HL-60/S4 (cell line): ENCODE measurements around the gene CHKB.
"Not testable (repeated sequence)": the region's sequence is repeated elsewhere in the genome, so short reads cannot be mapped to it uniquely, and the experiment has no call there.

Experiments
- in situ Hi-C: fragments of 300-500 bp; cut with MboI; formaldehyde crosslinking; loops from 2 replicates; pipeline ENCODE4 v1.14.3; 2022; ENCODE audit warnings: low sequenced_read_pairs

The CHKB gene

DNA sequence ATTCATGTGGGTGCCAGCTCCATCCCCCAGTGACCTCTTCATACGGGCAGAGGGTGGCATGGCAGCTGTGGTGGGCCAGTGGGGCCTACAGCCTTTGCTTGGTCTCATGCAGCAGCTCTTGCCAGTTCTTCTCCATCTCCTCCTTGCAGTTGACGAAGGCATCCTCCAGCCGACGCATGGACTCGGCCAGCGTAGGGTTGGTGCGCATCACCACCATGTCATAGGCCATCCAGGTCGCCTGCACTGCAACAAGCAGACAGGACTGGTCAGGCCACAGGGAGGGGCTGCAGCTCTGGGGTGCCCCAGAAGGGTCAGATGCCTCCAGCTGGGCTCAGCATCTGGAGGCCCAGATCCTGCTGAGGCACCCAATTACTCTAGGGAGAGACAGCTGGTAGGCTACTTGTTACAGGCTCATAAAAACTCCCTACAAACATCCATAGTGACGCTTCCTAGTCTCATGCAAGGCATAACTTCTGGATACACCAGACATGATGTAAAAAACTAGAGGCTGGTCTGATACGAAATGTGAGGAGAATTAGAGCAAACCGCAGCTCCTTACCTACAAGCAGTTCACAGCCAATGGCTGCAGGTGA lies 31.4 kb downstream of the CHKB start:
- in situ Hi-C loops: no loop called here

DNA sequence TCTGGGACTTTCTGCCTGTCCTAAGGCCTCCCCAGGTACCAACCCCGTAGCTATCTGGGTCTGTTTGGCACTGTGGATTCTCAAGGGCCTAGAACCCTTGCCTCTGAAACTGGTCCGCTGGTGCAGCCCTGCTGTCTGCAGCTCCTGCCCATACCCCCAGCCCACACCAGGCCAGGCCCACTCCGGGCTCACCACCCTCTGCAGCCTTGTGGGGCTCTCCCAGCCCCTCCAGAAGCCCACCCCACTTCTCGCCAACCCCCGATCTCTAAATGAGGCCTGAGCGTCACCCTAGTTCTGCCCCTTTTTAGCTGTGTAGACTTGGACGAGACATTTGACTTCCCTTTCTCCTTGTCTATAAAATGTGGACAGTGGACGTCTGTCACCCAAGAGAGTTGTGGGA lies 32.3 kb downstream of the CHKB start:
- in situ Hi-C loops: no loop called here

DNA sequence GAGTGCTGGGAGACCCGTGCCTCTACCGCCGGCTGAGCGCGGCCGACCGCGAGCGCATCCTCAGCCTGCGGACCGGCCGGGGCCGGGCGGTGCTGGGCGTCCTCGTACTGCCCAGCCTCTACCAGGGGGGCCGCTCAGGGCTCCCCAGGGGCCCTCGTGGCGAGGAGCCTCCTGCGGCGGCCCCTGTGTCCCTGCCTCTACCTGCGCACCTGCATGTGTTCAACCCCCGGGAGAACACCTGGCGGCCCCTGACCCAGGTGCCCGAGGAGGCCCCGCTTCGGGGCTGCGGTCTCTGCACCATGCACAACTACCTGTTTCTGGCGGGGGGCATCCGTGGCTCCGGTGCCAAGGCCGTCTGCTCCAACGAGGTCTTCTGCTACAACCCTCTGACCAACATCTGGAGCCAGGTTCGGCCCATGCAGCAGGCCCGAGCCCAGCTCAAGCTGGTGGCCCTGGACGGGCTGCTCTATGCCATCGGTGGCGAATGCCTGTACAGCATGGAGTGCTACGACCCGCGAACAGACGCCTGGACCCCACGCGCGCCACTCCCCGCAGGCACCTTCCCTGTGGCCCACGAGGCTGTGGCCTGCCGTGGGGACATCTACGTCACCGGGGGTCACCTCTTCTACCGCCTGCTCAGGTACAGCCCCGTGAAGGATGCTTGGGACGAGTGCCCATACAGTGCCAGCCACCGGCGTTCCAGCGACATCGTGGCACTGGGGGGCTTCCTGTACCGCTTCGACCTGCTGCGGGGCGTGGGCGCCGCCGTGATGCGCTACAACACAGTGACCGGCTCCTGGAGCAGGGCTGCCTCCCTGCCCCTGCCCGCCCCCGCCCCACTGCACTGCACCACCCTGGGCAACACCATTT lies 33.5 kb downstream of the CHKB start:
- in situ Hi-C loops: no loop called here

DNA sequence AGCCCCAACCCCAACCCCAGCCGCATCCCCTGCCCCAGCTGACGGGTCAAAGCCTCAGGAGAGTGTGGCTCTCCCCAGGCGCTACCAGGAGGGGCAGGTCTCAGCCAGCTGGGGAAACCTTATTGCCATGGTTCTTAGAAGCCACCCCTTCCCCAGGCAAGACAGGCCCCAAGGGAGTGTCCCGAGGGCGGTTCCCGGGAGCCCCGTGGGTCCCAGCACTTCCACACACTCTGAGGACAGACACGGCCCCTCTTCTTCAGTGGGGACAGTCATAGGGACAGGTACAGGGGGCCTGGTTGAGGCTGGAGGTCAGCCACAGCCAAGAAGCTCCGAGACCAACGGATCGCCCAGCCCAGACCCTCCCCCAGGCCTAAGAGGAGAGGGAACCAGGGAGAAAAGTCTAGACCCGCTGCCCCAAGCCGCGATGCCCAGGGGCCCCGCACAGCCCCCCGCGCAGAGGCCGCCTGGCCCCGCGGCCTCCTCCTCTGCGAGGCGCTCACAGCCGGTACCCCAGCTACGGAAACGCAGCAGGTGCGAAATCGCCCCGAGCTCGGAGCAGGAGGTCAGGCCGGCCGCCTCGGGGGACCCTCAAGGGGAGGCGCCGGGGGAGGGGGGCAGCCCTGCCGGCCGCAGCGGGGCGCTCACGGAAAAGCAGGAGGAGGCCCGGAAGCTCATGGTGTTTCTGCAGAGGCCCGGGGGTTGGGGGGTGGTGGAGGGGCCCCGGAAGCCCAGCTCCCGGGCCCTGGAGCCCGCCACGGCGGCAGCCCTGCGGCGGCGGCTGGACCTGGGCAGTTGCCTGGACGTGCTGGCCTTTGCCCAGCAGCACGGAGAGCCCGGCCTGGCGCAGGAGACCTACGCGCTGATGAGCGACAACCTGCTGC lies 34.4 kb downstream of the CHKB start:
- in situ Hi-C loops: no loop called here

DNA sequence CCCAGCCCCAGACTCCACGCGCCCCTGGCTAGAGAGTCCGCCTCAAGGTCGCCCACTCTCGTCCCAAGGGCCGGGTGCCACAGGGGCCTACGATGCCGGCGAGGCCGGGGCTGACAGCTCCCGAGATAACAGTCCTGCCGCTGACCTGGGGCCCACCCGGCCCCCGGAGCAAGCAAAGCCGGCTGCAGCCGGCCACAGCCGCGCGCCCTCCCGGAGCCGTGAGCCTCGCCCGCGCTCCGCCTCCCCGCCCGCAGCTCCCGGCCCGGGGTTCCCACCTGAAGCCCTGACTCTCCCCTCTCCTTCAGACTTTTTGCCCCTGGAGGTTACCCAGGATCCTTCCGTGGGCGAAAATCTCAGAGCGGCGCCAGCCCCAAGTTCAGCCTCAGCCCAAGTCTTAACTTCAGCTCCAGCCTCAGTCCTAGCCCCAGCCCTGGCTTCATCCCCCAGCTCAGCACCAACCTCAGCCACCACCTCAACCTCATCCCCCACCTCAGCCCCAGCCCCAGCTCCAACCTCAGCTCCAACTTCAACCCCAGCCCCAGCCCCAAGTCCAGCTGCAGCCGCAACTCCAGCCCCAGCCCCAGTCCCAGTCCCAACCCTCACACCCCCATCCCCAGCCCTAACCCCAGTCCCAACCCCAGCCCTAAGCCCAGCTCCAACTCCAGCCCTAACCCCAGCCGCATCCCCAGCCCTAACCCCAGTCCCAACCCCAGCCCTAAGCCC lies 35.2 kb downstream of the CHKB start:
- in situ Hi-C loops: no loop called here

DNA sequence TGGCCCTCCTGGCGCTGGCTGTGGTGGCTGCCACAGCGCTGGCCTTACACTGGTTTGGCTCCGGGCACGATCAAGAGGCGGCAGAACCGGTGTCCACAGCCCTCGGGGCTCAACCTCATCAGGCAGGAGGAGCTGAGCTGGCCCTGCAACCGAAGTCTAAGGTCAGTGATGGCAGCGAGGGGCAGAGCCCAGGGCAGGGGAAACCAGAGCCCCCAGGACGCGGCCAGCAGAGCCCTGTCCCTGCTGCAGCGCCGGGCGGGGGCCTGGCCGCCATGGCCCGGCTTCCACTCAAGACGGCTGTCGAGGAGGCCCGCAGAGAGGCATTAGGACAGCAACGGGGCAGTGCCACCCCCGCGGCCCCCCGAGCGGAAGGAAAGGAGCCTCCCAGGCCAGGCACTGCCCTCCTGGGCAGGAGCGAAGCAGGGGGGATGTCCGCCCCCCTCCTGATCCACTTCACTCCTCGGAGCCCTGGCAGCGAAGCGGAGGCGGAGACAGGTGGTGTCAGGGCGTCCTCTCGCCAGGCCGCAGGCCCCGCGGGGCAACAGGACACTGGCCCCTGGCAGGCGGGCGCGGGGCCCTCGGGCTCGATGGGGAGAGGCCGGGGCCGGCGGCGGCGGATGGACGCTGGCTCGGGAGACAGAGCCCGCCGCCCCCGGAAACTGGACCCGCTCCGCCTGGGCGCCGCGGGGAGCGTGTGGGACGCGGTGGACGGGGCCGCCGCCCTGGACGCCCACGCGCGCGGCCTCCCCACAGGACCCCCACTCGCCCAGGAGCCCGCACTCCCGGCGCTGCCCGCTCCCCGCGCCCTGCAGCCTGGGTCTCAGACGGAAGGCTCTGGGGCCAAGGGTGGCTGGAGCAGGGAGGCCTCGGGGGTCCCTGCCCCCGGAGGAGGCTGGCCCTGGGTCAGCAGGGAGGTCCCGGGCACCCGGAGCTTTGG lies 36.1 kb downstream of the CHKB start:
- in situ Hi-C loops: no loop called here

DNA sequence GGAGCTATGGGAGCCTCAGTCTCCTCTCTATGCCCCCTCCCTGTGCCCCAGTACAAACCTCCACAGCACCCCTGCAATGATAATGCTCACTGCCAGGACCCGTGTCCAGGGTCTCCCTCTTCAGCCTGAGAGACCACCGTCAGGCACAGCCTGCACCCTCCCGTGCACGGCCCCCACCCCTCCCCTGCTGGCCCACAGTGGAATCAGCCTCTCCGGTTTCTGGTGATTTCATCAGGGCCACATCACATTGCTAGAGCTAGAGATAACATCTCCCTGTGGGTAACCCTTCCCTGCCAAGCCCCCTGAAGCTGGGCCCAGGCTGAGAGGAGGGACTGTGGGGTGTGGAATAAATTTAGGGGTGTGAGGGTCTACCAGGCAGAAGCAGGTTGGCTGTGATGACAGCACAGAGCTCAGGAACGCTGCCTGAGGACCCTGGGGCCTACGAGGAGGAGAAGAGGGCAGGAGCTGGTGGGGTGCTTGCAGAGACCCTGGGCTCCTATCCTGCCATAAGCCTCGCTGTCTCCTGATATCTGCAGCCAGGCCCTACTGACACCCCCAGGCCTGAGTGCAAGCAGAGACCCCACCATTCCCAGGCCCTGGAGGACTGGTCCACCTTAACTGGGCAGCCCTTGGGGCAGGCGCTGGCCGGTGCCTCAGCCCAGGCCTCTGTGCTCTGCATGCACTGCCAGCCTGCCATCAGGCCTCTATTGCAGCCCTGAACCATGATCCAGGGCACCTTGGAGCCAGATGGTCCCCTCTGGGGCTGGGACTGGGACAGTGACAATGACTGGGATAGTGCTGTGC lies 36.9 kb downstream of the CHKB start, which contains the start of gene KLHDC7B:
Gene KLHDC7B, plus strand, starts transcription at position 378 of the 804 bp plus-strand sequence. Its CDS starts 345 bp downstream, at position 723.
- in situ Hi-C loops: no loop called here

DNA sequence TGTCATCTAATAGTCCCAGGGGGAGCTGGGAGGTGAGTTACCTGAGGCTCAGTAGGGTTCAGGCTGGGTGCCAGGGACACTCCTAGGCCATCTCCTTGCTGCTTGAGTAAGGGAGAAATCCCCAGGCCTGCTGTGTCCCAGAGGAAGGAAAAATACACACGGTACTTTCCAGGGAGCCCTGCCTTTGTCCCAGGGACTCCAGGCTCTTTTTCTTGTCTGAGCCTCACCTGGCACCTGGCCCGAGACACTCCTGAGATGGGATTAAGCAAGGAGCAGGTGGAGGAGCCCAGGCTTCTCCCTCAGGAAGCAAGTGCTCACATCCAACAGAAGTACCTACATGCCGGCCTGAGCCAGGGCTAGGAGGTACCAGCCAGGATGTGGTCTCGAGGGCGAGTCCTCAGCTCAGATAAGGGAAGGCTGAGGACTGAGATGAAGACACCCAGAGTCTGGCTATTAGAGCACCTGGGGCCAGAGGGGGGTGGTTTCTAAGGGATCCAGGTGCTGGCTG lies 37.8 kb downstream of the CHKB start:
- in situ Hi-C loops: no loop called here

DNA sequence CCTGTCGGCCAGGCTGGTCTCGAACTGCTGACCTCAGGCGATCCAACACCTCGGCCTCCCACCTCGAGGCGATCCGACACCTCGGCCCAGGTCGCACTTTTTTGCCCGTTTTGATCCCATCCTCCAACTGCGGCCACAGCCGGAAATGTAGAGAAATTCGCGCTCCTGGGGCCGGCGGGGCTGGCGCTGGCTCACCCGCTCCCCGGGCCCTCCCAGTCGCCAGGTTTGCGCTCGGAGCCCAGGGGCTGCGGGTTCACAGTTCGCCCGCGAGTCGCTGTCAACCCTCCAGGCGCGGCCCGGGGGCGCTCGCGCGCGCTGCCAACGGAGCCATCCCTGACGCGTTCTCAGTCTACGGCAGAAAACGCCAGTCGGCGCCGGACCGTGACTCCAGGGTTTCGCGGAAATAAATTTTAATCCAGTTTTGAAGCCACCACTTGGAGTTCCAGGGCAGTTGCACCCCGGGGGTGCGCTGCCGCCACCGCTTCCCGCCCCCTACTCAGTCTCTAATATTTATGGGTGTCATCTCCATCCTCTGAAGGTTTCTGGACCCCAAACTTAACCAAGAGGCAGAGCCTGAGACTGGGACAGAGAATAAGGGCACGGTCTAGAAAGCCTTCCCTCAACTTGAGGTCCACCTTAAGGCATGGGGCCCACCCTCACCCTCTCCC lies 38.4 kb downstream of the CHKB start:
- in situ Hi-C loops: no loop called here

DNA sequence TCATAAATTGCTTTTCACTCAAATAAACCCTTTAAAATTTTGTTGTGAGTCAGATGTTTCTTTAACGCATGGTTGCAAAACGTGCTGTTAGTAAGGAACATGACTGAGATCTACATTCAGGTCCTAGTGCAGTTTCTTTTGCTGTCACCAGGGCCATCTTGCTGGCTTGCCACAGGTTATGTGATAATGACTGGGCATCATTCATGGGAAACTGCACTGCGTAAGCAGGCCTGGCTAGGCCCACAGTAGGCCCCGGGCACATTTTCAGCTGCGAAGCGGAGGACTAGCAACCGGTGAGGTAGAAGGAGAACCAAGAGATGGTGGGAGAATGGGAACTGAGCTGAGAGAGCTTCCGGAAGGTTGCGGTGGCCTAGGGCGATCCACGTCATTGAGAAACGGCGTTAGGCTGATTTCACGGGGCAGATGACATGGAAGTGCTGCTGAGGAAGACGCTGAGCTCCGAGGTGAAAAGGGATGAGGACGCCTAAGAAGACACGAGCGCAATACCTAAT lies 40.2 kb downstream of the CHKB start:
- in situ Hi-C loops: no loop called here

DNA sequence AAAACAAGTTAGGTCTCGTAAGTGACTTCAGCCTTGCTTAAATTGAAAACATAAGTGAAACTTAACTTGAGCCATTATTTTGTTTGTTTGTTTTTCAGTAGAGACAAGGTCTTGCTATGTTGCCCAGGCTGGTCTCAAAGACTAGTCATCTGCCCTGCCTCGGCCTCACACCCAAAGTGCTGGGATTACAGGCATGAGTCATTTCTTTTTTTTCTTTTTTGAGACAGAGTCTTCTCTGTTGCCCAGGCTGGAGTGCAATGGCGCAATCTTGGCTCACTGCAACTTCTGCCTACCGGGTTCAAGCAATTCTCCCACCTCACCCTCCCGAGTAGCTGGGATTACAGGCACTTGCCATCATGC lies 41.0 kb downstream of the CHKB start:
- in situ Hi-C loops: not testable (repeated sequence)

DNA sequence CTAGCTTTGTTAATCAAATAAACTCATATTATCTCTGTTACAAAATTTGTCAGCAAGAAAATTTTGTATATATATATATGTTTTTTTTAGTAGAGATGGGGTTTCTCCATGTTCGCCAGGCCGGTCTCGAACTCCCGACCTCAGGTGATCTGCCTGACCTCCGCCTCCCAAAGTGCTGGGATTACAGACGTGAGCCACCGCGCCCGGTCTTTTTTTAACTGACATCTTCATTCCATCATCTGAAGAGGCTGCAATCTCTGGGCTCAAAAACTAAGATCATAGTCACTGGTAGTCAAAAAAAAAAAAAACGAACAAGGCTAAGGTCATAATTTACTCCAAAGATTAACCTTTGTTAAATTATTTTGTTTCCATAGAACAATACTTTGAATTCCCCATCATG lies 42.3 kb downstream of the CHKB start:
- in situ Hi-C loops: no loop called here

DNA sequence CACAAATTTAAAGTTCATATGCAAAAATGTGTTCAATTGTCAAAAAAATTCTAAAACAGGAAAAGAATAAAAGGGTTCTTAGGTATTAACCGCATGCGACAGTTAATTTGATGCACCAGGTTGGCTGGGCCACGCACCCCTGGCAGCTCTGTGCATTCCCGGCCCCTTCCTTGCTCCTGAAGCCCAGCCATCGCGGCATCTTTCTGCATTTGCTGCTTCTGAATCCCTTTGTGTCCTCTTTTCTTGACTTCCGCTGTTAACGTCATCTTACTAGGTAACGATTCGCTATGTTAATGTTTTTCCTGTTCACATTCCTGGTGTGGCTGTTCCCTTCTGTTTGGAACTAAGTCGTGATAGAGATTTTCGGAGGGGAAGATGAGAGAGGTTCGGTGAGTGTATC lies 44.9 kb downstream of the CHKB start:
- in situ Hi-C loops: no loop called here

DNA sequence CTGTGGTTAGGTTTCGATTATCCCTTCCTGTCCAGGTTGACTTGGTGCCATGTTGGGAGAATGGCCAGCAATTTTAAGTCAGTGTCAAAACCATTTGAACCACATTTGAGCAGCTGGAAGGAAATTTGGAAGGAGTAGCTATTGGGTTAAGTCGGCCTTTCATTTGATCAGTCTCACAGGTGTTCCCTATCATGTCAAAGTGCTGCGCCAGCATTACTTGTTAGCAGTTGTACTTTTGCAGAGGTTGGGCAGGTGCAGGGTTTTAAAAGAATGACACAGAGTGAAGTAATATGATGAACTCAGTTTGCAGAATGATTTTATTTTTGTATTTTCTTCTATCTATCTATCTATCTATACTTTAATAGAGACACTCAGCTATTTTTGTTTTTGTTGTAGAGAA lies 46.4 kb downstream of the CHKB start:
- in situ Hi-C loops: no loop called here

DNA sequence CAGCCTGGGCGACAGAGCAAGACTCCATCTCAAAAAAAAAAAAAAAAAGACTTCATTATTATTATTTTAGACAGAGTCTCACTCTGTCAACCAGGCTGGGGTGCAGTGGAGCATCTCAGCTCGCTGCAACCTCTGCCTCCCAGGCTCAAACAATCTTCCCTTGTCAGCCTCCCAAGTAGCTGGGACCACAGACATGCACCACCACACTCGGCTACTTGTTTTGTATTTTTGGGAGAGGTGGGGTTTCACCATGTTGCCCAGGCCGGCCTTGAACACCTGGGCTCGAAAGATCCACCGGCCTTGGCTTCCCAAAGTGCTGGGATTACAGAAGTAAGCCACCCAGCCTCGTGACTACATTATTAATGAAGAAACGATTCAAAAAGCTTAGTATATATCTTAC lies 47.5 kb downstream of the CHKB start:
- in situ Hi-C loops: no loop called here

DNA sequence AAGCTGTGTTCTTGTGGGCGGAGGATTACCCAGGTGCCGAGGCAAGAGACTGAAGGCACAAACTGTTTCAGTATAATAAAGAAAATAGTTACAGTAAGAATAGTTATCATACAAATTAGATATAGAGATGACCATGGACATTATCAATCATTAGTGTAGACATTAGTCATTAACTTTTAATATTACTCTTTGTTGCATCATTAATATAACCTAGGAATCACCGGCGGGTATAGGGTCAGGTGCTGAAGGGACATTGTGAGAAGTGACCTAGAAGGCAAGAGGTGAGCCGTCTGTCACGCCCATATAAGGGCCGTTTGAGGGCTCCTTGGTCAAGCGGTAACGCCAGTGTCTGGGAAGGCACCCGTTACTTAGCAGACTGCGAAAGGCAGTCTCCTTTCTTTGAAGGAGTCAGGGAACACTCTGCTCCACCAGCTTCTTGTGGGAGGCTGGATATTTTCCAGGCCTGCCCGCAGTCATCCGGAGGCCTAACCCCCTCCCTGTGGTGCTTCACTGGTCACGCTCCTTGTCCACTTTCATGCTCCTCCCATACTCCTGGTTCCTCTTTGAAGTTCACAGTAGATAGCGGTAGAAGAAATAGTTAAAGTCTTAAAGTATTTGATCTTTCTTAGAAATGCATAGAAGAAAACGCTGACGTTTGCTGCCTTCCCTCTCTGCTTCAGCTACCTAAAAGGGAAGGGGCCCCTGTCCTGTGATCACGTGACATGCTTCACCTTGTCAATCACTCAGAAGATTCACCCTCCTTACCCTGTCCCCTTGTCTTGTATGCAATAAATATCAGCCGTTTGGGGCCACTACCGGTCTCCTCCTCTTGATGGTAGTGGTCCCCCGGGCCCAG lies 48.6 kb downstream of the CHKB start:
- in situ Hi-C loops: not testable (repeated sequence)
